K562 (cell line): ENCODE data around the gene BFSP2. TPM values are rescaled to one million over a fixed set of nuclear protein-coding genes. Genes with fewer than 3 reads are reported as not detected.

Experiments
- ATAC-seq: fragments of 200-7000 bp; cut with Tn5 transposase; 3 replicates; pipeline ENCODE4 v1.9.1; 2020; ENCODE audit warnings: moderate library complexity
- BruUV-seq: library from RNA; stranded (reverse); fragments of 400-500 nt; replicated peaks from 2 replicates; lab custom pipeline; 2021; lab: Mats Ljungman, UMichigan
- CTCF ChIA-PET: fragments of 300-600 bp; formaldehyde crosslinking; extraction: SDS; loops from one replicate; lab custom pipeline; 2021; ENCODE audit warnings: low intra/inter-chr PET ratio; lab: Yijun Ruan, JAX
- POLR2A ChIA-PET: fragments of 300-600, 350-650 bp; sonication (Branson Sonifier 250); formaldehyde crosslinking; extraction: SDS; loops from one replicate; lab custom pipeline; 2021; ENCODE audit warnings: antibody characterized with exemption, inconsistent platforms; lab: Yijun Ruan, JAX
- DNase-seq, 4 experiments: peaks; one replicate each; pipeline versions ENCODE4 v3.0.0 to v3.0.0-alpha.2; 2011 to 2018; ENCODE audit warnings: low spot score in 3 of 4, mixed read lengths in 3 of 4; ENCODE audit errors: extremely low read depth in 1 of 4
- FAIRE-seq: peaks from 2 replicates; lab custom pipeline; 2011; peaks lifted over from hg19 to GRCh38; lab: Jason Lieb, UNC
- H2AFZ ChIP-seq: 2 replicates; pipeline ENCODE4 v1.6.0; 2011; ENCODE audit warnings: low read depth, low read length, control low read depth, inconsistent platforms
- H3K27ac ChIP-seq: fragments of 200-600 bp; 3 replicates; pipeline ENCODE4 v1.8.0; 2011; ENCODE audit warnings: low read depth, mild to moderate bottlenecking, control low read depth, inconsistent platforms, low read length, moderate library complexity, mixed read lengths; ENCODE audit errors: extremely low read depth
- H3K27me3 ChIP-seq, 2 experiments: fragments of 300-600 bp in 1 of 2; 2 replicates in 1 of 2; 3 replicates in 1 of 2; pipeline versions ENCODE4 v1.6.0 to v1.8.0; 2011; ENCODE audit warnings: inconsistent platforms in 2 of 2, low read length in 2 of 2, mild to moderate bottlenecking in 1 of 2, mixed read lengths in 1 of 2, moderate library complexity in 1 of 2; ENCODE audit not compliant: control insufficient read depth in 2 of 2, insufficient read depth in 2 of 2
- H3K36me3 ChIP-seq: fragments of 300-600 bp; 3 replicates; pipeline ENCODE4 v1.8.0; 2011; ENCODE audit warnings: mild to moderate bottlenecking, low read length, inconsistent platforms; ENCODE audit not compliant: control insufficient read depth, insufficient read depth
- H3K4me1 ChIP-seq, 2 experiments: fragments of 200-600 bp in 1 of 2; replicated peaks in 1 of 2; 2 replicates in 1 of 2; 3 replicates in 1 of 2; pipeline versions ENCODE4 v1.5.1 to v1.8.0; 2011; ENCODE audit warnings: inconsistent platforms in 2 of 2, low read length in 2 of 2, mild to moderate bottlenecking in 1 of 2, mixed read lengths in 1 of 2, moderate library complexity in 1 of 2; ENCODE audit not compliant: control insufficient read depth in 2 of 2, insufficient read depth in 2 of 2
- H3K4me2 ChIP-seq: 2 replicates; pipeline ENCODE4 v1.6.1; 2011; ENCODE audit warnings: low read length, control low read depth, inconsistent platforms, mixed read lengths; ENCODE audit not compliant: insufficient read depth
- H3K4me3 ChIP-seq: fragments of 200-600 bp; sonication (generic), shearing (Covaris generic); 2 replicates; pipeline ENCODE4 v1.5.1; 2016; ENCODE audit warnings: control low read depth, inconsistent platforms
- H3K79me2 ChIP-seq: fragments of 200-600 bp; 3 replicates; pipeline ENCODE4 v1.8.0; 2011; ENCODE audit warnings: low read length, inconsistent platforms; ENCODE audit not compliant: control insufficient read depth, insufficient read depth
- H3K9ac ChIP-seq, 2 experiments: 2 replicates each; pipeline versions ENCODE4 v1.6.0 to v1.6.1; 2011; ENCODE audit warnings: low read depth in 2 of 2, low read length in 2 of 2, control low read depth in 1 of 2, inconsistent platforms in 1 of 2, mild to moderate bottlenecking in 1 of 2, mixed read lengths in 1 of 2; ENCODE audit not compliant: insufficient read depth in 1 of 2
- H3K9me1 ChIP-seq: one replicate; pipeline ENCODE4 v1.6.0; 2011; ENCODE audit warnings: inconsistent platforms, mild to moderate bottlenecking, low read length, moderate library complexity; ENCODE audit not compliant: control insufficient read depth, insufficient read depth
- H3K9me3 ChIP-seq: replicated peaks from 2 replicates; pipeline ENCODE4 v1.5.1; 2011; ENCODE audit warnings: low read depth, low read length, inconsistent platforms; ENCODE audit not compliant: control insufficient read depth, insufficient read depth
- H4K20me1 ChIP-seq: replicated peaks from 2 replicates; pipeline ENCODE4 v1.6.1; 2011; ENCODE audit warnings: low read length, inconsistent platforms, mixed read lengths; ENCODE audit not compliant: control insufficient read depth, insufficient read depth
- CC2D1A ChIP-seq: fragments of 450-650 bp; IDR thresholded peaks from 2 replicates; pipeline ENCODE4 v1.6.1; 2017; ENCODE audit warnings: mild to moderate bottlenecking
- NFATC3 ChIP-seq: fragments of 450-650 bp; IDR thresholded peaks from 2 replicates; pipeline ENCODE4 v1.6.1; 2017; ENCODE audit warnings: mild to moderate bottlenecking
- PHF20 ChIP-seq: fragments of 450-650 bp; IDR thresholded peaks from 2 replicates; pipeline ENCODE4 v1.6.1; 2018; ENCODE audit not compliant: partially characterized antibody
- SRSF3 ChIP-seq: fragments of 200-400 bp; formaldehyde crosslinking; IDR thresholded peaks from 2 replicates; pipeline ENCODE4 v1.6.1; 2016; ENCODE audit warnings: mild to moderate bottlenecking, low read length, moderate library complexity; ENCODE audit not compliant: insufficient read depth
- TFAM ChIP-seq: fragments of 250-450 bp; sonication (Bioruptor Pico); conservative IDR thresholded peaks from 2 replicates; pipeline ENCODE4 v1.5.0; 2021; ENCODE audit warnings: mild to moderate bottlenecking, moderate library complexity
- ZBTB2 ChIP-seq: fragments of 450-650 bp; IDR thresholded peaks from 2 replicates; pipeline ENCODE4 v1.6.1; 2016; ENCODE audit warnings: antibody characterized with exemption
- ZNF830 ChIP-seq: fragments of 250-450 bp; sonication (Bioruptor Pico); IDR thresholded peaks from 2 replicates; pipeline ENCODE4 v1.5.0; 2021; ENCODE audit warnings: mild to moderate bottlenecking
- WGBS: fragments of 100-300 bp; shearing (Covaris generic); methylation state at CpG from one replicate; pipeline ENCODE4 v1.1.6; 2016; ENCODE audit warnings: low coverage, mixed read lengths; ENCODE audit not compliant: insufficient coverage; ENCODE audit errors: missing lambda C conversion rate; 5-methylcytosine and 5-hydroxymethylcytosine counted together
- in situ Hi-C: fragments of 300-500 bp; cut with MboI; formaldehyde crosslinking; loops from 4 replicates; pipeline ENCODE4 v1.15.0; 2018; ENCODE audit warnings: inconsistent platforms, mixed read lengths
- intact Hi-C: fragments of 100-400 bp; cut with micrococcal nuclease; formaldehyde crosslinking; loops from 2 replicates; pipeline ENCODE4 v1.14.2; 2022
- polyA plus RNA-seq, 8 experiments: library from polyadenylated mRNA; depleted of rRNA in 4 of 8; stranded (reverse) in 5 of 8; unstranded in 3 of 8; fragments of >200 nt; fragmentation: Nextera tagmentation in 2 of 8; fragmentation: Illumina TruSeq in 1 of 8; extraction: Ambion mirVana in 2 of 8; extraction: Trizol in 1 of 8; gene quantifications; 2 replicates each; pipeline versions ENCODE4 v1.2.1 to v1.2.3, GENCODE V29; 2011 to 2014; ENCODE audit warnings: inconsistent platforms in 1 of 8, missing spikeins in 1 of 8
- total RNA-seq, 7 experiments: library from RNA; depleted of rRNA in 6 of 7; stranded (reverse); fragments of >200 nt in 6 of 7; fragmentation: Illumina TruSeq in 2 of 7; extraction: Trizol in 2 of 7; gene quantifications; 2 replicates each; pipeline versions ENCODE4 v1.2.1 to v1.2.3, GENCODE V29; 2011 to 2021; ENCODE audit warnings: low replicate concordance in 1 of 7
- TF ChIP-seq, protein P1 (sequence below): fragments of 450-650 bp; IDR thresholded peaks from 2 replicates; pipeline ENCODE4 v1.6.1; 2016; ENCODE audit warnings: mild to moderate bottlenecking, moderate library complexity

BFSP2 gene
- total and polyA plus RNA-seq, 9 of the 15 experiments (the other 6 are each of a cell fraction or from before 2014, with no cell fraction given) = not detected

- no peak for TF ChIP-seq NFATC3
- TF ChIP-seq TFAM = no peak
- no peak for TF ChIP-seq SRSF3
Observed at GRCh38 chr3:133379926-133380325, 19.9 kb upstream of the BFSP2 start (continued).

DNA sequence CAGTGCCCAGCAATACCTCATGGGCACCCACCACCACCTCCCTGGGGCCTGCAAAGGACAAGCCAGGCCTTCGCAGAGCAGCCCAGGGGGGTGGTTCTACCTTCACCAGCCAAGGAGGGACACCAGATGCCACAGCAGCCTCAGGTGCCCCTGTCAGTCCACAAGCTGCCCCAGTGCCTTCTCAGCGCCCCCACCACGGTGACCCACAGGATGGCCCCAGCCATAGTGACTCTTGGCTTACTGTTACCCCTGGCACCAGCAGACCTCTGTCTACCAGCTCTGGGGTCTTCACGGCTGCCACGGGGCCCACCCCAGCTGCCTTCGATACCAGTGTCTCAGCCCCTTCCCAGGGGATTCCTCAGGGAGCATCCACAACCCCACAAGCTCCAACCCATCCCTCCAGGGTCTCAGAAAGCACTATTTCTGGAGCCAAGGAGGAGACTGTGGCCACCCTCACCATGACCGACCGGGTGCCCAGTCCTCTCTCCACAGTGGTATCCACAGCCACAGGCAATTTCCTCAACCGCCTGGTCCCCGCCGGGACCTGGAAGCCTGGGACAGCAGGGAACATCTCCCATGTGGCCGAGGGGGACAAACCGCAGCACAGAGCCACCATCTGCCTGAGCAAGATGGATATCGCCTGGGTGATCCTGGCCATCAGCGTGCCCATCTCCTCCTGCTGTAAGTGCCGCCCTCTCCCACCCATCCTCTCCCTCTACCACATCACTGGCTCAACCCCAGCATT lies 19.2 kb upstream of the BFSP2 start:
- DNase-seq (no peak), FAIRE-seq (no peak), ATAC-seq (no peak)
- WGBS = 55% methylated on average over 10 of the region's 16 CpGs
- Histone ChIP-seq H3K9me1 (no peaks in the 10 kb centered on the region), H3K27ac (no peak overlapping the region), H3K27me3 (no peaks in the 10 kb centered on the region; a peak in 1 of 5 replicates), H3K4me3 (no peak overlapping the region), H3K36me3 (no peaks in the 10 kb centered on the region), H3K9ac (no peak overlapping the region), H3K4me1 (no peaks in the 10 kb centered on the region; a peak in 2 of 5 replicates), H3K79me2 (no peaks in the 10 kb centered on the region), H2AFZ (no peak overlapping the region), H3K9me3 (no peaks in the 10 kb centered on the region), H4K20me1 (no peaks in the 10 kb centered on the region), H3K4me2 (no peak overlapping the region)
- ChIA-PET CTCF (no interaction called here), POLR2A (no interaction called here)
- BruUV-seq = no TSS peak
- in situ Hi-C loops = loop anchor here (10.0 to 25.0 kb wide), 2 partner anchors 343 to 646 kb away; partner anchors contain the start of gene TMEM108
- intact Hi-C loops = loop anchor here (5.0 kb wide), 1 partner anchor 723 kb away; the partner anchor contains the start of gene ACAD11
- TF ChIP-seq ZNF830 (CRISPR knock-in tag) (no peak), PHF20 (no peak), ZBTB2 (no peak), CC2D1A (no peak)
- TF ChIP-seq, protein P1, sequence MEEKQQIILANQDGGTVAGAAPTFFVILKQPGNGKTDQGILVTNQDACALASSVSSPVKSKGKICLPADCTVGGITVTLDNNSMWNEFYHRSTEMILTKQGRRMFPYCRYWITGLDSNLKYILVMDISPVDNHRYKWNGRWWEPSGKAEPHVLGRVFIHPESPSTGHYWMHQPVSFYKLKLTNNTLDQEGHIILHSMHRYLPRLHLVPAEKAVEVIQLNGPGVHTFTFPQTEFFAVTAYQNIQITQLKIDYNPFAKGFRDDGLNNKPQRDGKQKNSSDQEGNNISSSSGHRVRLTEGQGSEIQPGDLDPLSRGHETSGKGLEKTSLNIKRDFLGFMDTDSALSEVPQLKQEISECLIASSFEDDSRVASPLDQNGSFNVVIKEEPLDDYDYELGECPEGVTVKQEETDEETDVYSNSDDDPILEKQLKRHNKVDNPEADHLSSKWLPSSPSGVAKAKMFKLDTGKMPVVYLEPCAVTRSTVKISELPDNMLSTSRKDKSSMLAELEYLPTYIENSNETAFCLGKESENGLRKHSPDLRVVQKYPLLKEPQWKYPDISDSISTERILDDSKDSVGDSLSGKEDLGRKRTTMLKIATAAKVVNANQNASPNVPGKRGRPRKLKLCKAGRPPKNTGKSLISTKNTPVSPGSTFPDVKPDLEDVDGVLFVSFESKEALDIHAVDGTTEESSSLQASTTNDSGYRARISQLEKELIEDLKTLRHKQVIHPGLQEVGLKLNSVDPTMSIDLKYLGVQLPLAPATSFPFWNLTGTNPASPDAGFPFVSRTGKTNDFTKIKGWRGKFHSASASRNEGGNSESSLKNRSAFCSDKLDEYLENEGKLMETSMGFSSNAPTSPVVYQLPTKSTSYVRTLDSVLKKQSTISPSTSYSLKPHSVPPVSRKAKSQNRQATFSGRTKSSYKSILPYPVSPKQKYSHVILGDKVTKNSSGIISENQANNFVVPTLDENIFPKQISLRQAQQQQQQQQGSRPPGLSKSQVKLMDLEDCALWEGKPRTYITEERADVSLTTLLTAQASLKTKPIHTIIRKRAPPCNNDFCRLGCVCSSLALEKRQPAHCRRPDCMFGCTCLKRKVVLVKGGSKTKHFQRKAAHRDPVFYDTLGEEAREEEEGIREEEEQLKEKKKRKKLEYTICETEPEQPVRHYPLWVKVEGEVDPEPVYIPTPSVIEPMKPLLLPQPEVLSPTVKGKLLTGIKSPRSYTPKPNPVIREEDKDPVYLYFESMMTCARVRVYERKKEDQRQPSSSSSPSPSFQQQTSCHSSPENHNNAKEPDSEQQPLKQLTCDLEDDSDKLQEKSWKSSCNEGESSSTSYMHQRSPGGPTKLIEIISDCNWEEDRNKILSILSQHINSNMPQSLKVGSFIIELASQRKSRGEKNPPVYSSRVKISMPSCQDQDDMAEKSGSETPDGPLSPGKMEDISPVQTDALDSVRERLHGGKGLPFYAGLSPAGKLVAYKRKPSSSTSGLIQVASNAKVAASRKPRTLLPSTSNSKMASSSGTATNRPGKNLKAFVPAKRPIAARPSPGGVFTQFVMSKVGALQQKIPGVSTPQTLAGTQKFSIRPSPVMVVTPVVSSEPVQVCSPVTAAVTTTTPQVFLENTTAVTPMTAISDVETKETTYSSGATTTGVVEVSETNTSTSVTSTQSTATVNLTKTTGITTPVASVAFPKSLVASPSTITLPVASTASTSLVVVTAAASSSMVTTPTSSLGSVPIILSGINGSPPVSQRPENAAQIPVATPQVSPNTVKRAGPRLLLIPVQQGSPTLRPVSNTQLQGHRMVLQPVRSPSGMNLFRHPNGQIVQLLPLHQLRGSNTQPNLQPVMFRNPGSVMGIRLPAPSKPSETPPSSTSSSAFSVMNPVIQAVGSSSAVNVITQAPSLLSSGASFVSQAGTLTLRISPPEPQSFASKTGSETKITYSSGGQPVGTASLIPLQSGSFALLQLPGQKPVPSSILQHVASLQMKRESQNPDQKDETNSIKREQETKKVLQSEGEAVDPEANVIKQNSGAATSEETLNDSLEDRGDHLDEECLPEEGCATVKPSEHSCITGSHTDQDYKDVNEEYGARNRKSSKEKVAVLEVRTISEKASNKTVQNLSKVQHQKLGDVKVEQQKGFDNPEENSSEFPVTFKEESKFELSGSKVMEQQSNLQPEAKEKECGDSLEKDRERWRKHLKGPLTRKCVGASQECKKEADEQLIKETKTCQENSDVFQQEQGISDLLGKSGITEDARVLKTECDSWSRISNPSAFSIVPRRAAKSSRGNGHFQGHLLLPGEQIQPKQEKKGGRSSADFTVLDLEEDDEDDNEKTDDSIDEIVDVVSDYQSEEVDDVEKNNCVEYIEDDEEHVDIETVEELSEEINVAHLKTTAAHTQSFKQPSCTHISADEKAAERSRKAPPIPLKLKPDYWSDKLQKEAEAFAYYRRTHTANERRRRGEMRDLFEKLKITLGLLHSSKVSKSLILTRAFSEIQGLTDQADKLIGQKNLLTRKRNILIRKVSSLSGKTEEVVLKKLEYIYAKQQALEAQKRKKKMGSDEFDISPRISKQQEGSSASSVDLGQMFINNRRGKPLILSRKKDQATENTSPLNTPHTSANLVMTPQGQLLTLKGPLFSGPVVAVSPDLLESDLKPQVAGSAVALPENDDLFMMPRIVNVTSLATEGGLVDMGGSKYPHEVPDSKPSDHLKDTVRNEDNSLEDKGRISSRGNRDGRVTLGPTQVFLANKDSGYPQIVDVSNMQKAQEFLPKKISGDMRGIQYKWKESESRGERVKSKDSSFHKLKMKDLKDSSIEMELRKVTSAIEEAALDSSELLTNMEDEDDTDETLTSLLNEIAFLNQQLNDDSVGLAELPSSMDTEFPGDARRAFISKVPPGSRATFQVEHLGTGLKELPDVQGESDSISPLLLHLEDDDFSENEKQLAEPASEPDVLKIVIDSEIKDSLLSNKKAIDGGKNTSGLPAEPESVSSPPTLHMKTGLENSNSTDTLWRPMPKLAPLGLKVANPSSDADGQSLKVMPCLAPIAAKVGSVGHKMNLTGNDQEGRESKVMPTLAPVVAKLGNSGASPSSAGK = no peak
